A549 (cell line): ENCODE results near the gene INSL3. TPM values are rescaled to one million over a fixed set of nuclear protein-coding genes. Genes with fewer than 3 reads are reported as not detected.
A peak's percentile ranks its signal among the peaks of the same experiment; 100 is the strongest.

Experiments used
- ATAC-seq, 2 experiments: fragments of 200-7000 bp in 1 of 2; fragments of >200 bp in 1 of 2; cut with Nextera tagmentation in 1 of 2; cut with Tn5 transposase in 1 of 2; 3 replicates each; pipeline versions ENCODE4 v1.8.0 to v1.9.1; 2018 to 2020; ENCODE audit warnings: mild to moderate bottlenecking in 1 of 2, moderate library complexity in 1 of 2
- CTCF ChIA-PET: fragments of 300-600 bp; sonication (Branson Sonifier 250); formaldehyde crosslinking; extraction: SDS; loops from one replicate; lab custom pipeline; 2021; ENCODE audit warnings: antibody characterized with exemption, inconsistent platforms; lab: Yijun Ruan, JAX
- POLR2A ChIA-PET: fragments of 350-600 bp; formaldehyde crosslinking; extraction: SDS; loops from one replicate; lab custom pipeline; 2021; ENCODE audit warnings: antibody characterized with exemption, inconsistent platforms; lab: Yijun Ruan, JAX
- DNase-seq, 2 experiments: peaks; one replicate each; pipeline versions ENCODE4 v3.0.0 to v3.0.0-alpha.2; 2011 to 2016; ENCODE audit warnings: low read depth in 1 of 2, low spot score in 1 of 2
- FAIRE-seq: peaks from 2 replicates; lab custom pipeline; 2011; peaks lifted over from hg19 to GRCh38; lab: Jason Lieb, UNC
- H3K27ac ChIP-seq, 2 experiments: fragments of >200 bp; sonication (Bioruptor Twin); formaldehyde crosslinking; 3 replicates each; pipeline ENCODE4 v1.5.1; 2016 to 2017
- H3K4me1 ChIP-seq: fragments of >200 bp; sonication (Bioruptor Twin); formaldehyde crosslinking; 3 replicates; pipeline ENCODE4 v1.6.1; 2016
- H3K4me2 ChIP-seq: fragments of >200 bp; sonication (Bioruptor Twin); formaldehyde crosslinking; 3 replicates; pipeline ENCODE4 v1.6.1; 2016
- H3K4me3 ChIP-seq: fragments of >200 bp; sonication (Bioruptor Twin); formaldehyde crosslinking; 3 replicates; pipeline ENCODE4 v1.5.1; 2016
- H3K9me3 ChIP-seq: fragments of >200 bp; sonication (Bioruptor Twin); formaldehyde crosslinking; 3 replicates; pipeline ENCODE4 v1.6.1; 2016
- CBX2 ChIP-seq: fragments of 200-600 bp; sonication (generic); IDR thresholded peaks from 2 replicates; pipeline ENCODE4 v1.6.1; 2016; ENCODE audit warnings: low read depth, mild to moderate bottlenecking, borderline replicate concordance
- CEBPB ChIP-seq, 2 experiments: fragments of >200 bp in 1 of 2; sonication (Bioruptor Twin) in 1 of 2; formaldehyde crosslinking in 1 of 2; IDR thresholded peaks; 2 replicates each; pipeline ENCODE4 v1.6.1; 2012 to 2016
- E2F6 ChIP-seq: IDR thresholded peaks from 2 replicates; pipeline ENCODE4 v1.6.1; 2012; ENCODE audit warnings: low read depth, borderline replicate concordance
- EHF ChIP-seq: fragments of 250-450 bp; sonication (Bioruptor Pico); IDR thresholded peaks from 2 replicates; pipeline ENCODE4 v1.5.0; 2020; ENCODE audit warnings: mild to moderate bottlenecking
- EP300 ChIP-seq, 2 experiments: fragments of >200 bp; sonication (Bioruptor Twin); formaldehyde crosslinking; IDR thresholded peaks; 2 replicates in 1 of 2; 3 replicates in 1 of 2; pipeline ENCODE4 v1.6.1; 2016 to 2017
- ESRRA ChIP-seq: fragments of 150-350 bp; IDR thresholded peaks from 2 replicates; pipeline ENCODE4 v1.6.1; 2014; ENCODE audit warnings: mild to moderate bottlenecking, low read length, borderline replicate concordance
- HOXB13 ChIP-seq: fragments of 250-450 bp; sonication (Bioruptor Pico); IDR thresholded peaks from 2 replicates; pipeline ENCODE4 v1.5.0; 2020; ENCODE audit warnings: low read depth, mild to moderate bottlenecking, moderate library complexity
- KDM5A ChIP-seq: fragments of 200-600 bp; sonication (generic); IDR thresholded peaks from 2 replicates; pipeline ENCODE4 v1.6.1; 2016; ENCODE audit warnings: antibody characterized with exemption, mild to moderate bottlenecking
- MAFK ChIP-seq: fragments of 450-650 bp; IDR thresholded peaks from 2 replicates; pipeline ENCODE4 v1.6.1; 2014; ENCODE audit not compliant: partially characterized antibody
- PHF8 ChIP-seq: fragments of 200-600 bp; sonication (generic); IDR thresholded peaks from 2 replicates; pipeline ENCODE4 v1.6.1; 2016; ENCODE audit warnings: low read depth, mild to moderate bottlenecking, antibody characterized with exemption, moderate library complexity, borderline replicate concordance
- POLR2A ChIP-seq: IDR thresholded peaks from 2 replicates; pipeline ENCODE4 v1.6.1; 2012; ENCODE audit warnings: mild to moderate bottlenecking, low read length
- RAD21 ChIP-seq, 2 experiments: fragments of >200 bp in 1 of 2; sonication (Bioruptor Twin) in 1 of 2; formaldehyde crosslinking in 1 of 2; IDR thresholded peaks in 1 of 2; conservative IDR thresholded peaks in 1 of 2; 2 replicates in 1 of 2; 3 replicates in 1 of 2; pipeline ENCODE4 v1.6.1; 2012 to 2018; ENCODE audit warnings: inconsistent platforms in 1 of 2
- REST ChIP-seq: fragments of 200-600 bp; sonication (generic); IDR thresholded peaks from 2 replicates; pipeline ENCODE4 v1.6.1; 2016; ENCODE audit warnings: antibody characterized with exemption, mild to moderate bottlenecking, moderate library complexity
- RFX5 ChIP-seq: fragments of 450-650 bp; IDR thresholded peaks from 2 replicates; pipeline ENCODE4 v1.7.1; 2014; ENCODE audit warnings: antibody characterized with exemption, mild to moderate bottlenecking, moderate library complexity
- RNF2 ChIP-seq: fragments of 200-600 bp; sonication (generic); IDR thresholded peaks from 2 replicates; pipeline ENCODE4 v1.6.1; 2016; ENCODE audit warnings: low read depth, mild to moderate bottlenecking, antibody characterized with exemption, moderate library complexity, borderline replicate concordance
- SMC3 ChIP-seq: fragments of >200 bp; sonication (Bioruptor Twin); formaldehyde crosslinking; IDR thresholded peaks from 3 replicates; pipeline ENCODE4 v1.6.1; 2018; ENCODE audit warnings: inconsistent platforms
- SREBF2 ChIP-seq: fragments of 450-650 bp; IDR thresholded peaks from 2 replicates; pipeline ENCODE4 v1.6.1; 2014; ENCODE audit warnings: mild to moderate bottlenecking, moderate library complexity
- TFCP2L1 ChIP-seq: fragments of 250-450 bp; sonication (Bioruptor Pico); IDR thresholded peaks from 2 replicates; pipeline ENCODE4 v1.5.0; 2021; ENCODE audit warnings: mild to moderate bottlenecking
- ZC3H11A ChIP-seq: fragments of 450-650 bp; IDR thresholded peaks from 2 replicates; pipeline ENCODE4 v1.6.1; 2014; ENCODE audit warnings: antibody characterized with exemption, mild to moderate bottlenecking
- ZFP36 ChIP-seq: fragments of 450-650 bp; IDR thresholded peaks from 2 replicates; pipeline ENCODE4 v1.6.1; 2014; ENCODE audit warnings: borderline replicate concordance; ENCODE audit not compliant: partially characterized antibody
- WGBS: methylation state at CpG from one replicate; pipeline ENCODE4 v1.1.6; 2017; ENCODE audit errors: missing lambda C conversion rate; 5-methylcytosine and 5-hydroxymethylcytosine counted together
- polyA plus RNA-seq, 4 experiments: library from polyadenylated mRNA; depleted of rRNA in 3 of 4; stranded (reverse); fragments of >200 nt; fragmentation: RNase III in 1 of 4; extraction: RNeasy Plus Mini Kit Qiagen cat#74134 plus additional on column Dnase treatment in 1 of 4; gene quantifications; 2 replicates in 3 of 4; 3 replicates in 1 of 4; pipeline ENCODE4 v1.2.3, GENCODE V29; 2011 to 2017
- TF ChIP-seq, protein P1 (sequence below): fragments of 150-350 bp; IDR thresholded peaks from 2 replicates; pipeline ENCODE4 v1.6.1; 2014; ENCODE audit warnings: low read depth, mild to moderate bottlenecking, low read length
- TF ChIP-seq, protein P2 (sequence below): fragments of >200 bp; sonication (Bioruptor Twin); formaldehyde crosslinking; IDR thresholded peaks from 3 replicates; pipeline ENCODE4 v1.5.1; 2016

The INSL3 gene
- polyA plus RNA-seq, 2 of the 4 experiments (the other 2 are of a cell fraction): 0.25 to 0.27 TPM

GRCh38 chr19:17775991-17776803 is 45.1 kb downstream of the INSL3 start:
- Histone ChIP-seq H3K4me3 (no peak overlapping the region), H3K4me2 (no peak overlapping the region), H3K4me1 (peaks cover 4% of the 10 kb centered on the region; the same call in 1 of the 3 replicates), H3K9me3 (no peaks in the 10 kb centered on the region), H3K27ac (no peak overlapping the region)
- 65% methylated on average over 22 of the region's 27 CpGs for WGBS
- no peak for TF ChIP-seq MAFK
- no peak for TF ChIP-seq CBX2
- no peak for TF ChIP-seq HOXB13 (CRISPR knock-in tag)
- TF ChIP-seq ZC3H11A: no peak
- no peak for TF ChIP-seq REST
- TF ChIP-seq ESRRA: no peak
- TF ChIP-seq POLR2A: no peak
- TF ChIP-seq CEBPB (IDR thresholded peaks at IDR 0.05): no peak
- TF ChIP-seq, protein P1, sequence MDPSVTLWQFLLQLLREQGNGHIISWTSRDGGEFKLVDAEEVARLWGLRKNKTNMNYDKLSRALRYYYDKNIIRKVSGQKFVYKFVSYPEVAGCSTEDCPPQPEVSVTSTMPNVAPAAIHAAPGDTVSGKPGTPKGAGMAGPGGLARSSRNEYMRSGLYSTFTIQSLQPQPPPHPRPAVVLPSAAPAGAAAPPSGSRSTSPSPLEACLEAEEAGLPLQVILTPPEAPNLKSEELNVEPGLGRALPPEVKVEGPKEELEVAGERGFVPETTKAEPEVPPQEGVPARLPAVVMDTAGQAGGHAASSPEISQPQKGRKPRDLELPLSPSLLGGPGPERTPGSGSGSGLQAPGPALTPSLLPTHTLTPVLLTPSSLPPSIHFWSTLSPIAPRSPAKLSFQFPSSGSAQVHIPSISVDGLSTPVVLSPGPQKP: no peak
- no peak for TF ChIP-seq EP300 (IDR thresholded peaks at IDR 0.05)
- TF ChIP-seq RFX5: no peak
- POLR2A ChIA-PET: no interaction called here
- no peak for FAIRE-seq
- CTCF ChIA-PET: interaction anchor here (0.7 to 2.5 kb wide), 4 partner anchors 10 to 282 kb away, joined by 3 to 12 read pairs (median 4); no protein-coding TSS in a partner anchor
- no peak for DNase-seq
- ATAC-seq: no peak

DNA sequence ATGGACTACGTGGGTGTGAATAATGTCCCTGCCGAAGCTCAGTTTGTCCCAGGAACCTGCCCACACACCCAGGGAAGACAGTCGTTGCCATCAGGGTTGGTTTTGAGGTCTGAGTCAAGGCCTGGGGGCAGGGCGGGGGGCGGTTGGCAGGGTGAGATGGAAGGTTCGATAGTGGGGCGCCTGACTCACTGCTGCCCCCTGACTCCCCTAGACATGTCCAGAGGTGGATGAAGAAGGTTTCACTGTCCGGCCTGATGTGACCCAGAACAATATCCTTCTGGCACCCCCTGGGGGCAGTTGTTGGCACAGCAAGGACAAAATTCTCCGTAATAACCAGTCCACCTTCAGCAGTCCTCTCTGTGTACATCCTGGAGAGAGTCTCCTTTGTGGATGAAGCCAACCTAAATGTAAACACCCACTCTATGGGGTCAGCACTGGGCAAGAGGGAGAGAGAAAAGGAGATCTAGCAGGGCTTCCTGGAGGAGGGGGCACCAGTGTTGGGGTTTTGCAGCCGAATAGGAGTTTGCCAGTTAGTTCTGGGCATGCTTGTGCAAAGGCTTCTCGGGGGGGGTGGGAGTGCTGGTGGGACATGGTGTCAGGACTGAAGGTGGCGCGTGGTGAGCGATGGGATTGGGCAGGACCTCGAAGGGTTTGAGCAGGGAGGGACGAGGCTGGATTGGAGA is 45.9 kb downstream of the INSL3 start:
- H3K4me1 ChIP-seq: peaks cover 4% of the 10 kb centered on the region; the same call in 1 of the 3 replicates
- no peak overlapping the region for H3K4me3 ChIP-seq
- peak in 1 of 2 experiments; percentile 8; a peak in 2 of 6 replicates for ATAC-seq
- ChIA-PET CTCF (interaction anchor here (0.6 to 2.5 kb wide), 23 partner anchors 9 to 383 kb away, joined by 3 to 12 read pairs (median 3); partner anchors contain the start of genes B3GNT3 and MAP1S), POLR2A (no interaction called here)
- no peak overlapping the region for H3K4me2 ChIP-seq
- FAIRE-seq: no peak
- H3K27ac ChIP-seq: peak overlapping the region in 1 of 2 experiments; percentile 47; a peak in 2 of 6 replicates
- peak in 1 of 2 experiments; percentile 53 for DNase-seq
- 39% methylated on average over 12 of the region's 16 CpGs for WGBS
- TF ChIP-seq ZC3H11A (no peak), SREBF2 (no peak), ZFP36 (peak; percentile 87), PHF8 (no peak), EHF (CRISPR knock-in tag) (no peak), RAD21 (conservative IDR thresholded peaks at IDR 0.05 in 1 of 2, IDR thresholded peaks at IDR 0.05 in 1 of 2) (peak; percentile 65 to 70), SMC3 (peak; percentile 64), E2F6 (no peak), ESRRA (no peak), TFCP2L1 (CRISPR knock-in tag) (no peak), RNF2 (no peak), CEBPB (IDR thresholded peaks at IDR 0.05) (no peak), KDM5A (no peak)
- TF ChIP-seq, protein P2, sequence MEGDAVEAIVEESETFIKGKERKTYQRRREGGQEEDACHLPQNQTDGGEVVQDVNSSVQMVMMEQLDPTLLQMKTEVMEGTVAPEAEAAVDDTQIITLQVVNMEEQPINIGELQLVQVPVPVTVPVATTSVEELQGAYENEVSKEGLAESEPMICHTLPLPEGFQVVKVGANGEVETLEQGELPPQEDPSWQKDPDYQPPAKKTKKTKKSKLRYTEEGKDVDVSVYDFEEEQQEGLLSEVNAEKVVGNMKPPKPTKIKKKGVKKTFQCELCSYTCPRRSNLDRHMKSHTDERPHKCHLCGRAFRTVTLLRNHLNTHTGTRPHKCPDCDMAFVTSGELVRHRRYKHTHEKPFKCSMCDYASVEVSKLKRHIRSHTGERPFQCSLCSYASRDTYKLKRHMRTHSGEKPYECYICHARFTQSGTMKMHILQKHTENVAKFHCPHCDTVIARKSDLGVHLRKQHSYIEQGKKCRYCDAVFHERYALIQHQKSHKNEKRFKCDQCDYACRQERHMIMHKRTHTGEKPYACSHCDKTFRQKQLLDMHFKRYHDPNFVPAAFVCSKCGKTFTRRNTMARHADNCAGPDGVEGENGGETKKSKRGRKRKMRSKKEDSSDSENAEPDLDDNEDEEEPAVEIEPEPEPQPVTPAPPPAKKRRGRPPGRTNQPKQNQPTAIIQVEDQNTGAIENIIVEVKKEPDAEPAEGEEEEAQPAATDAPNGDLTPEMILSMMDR: peak; percentile 62
- TF ChIP-seq, all 56 proteins: peak for 4
- H3K9me3 ChIP-seq: no peaks in the 10 kb centered on the region
